SK-N-SH (cell line): Measurements from ENCODE around the gene SUPT5H. TPM values are rescaled to one million over a fixed set of nuclear protein-coding genes. Genes with fewer than 3 reads are reported as not detected.

Experiments
- CTCF ChIA-PET: fragments of 300-600, 350-600 bp; formaldehyde crosslinking; extraction: SDS; loops from one replicate; lab custom pipeline; 2021; lab: Yijun Ruan, JAX
- POLR2A ChIA-PET: fragments of 350-600 bp; sonication (Branson Sonifier 250); formaldehyde crosslinking; extraction: SDS; loops from one replicate; lab custom pipeline; 2020; ENCODE audit warnings: antibody characterized with exemption, inconsistent platforms; lab: Yijun Ruan, JAX
- DNase-seq: peaks from one replicate; pipeline ENCODE4 v3.0.0; 2012
- H2AFZ ChIP-seq: fragments of 200-600 bp; sonication (generic); 2 replicates; pipeline ENCODE4 v1.8.1; 2016; ENCODE audit warnings: antibody characterized with exemption, mild to moderate bottlenecking, low read depth
- H3F3A ChIP-seq: fragments of 200-600 bp; sonication (generic); replicated peaks from 2 replicates; pipeline ENCODE3; 2016; ENCODE audit warnings: antibody characterized with exemption, mild to moderate bottlenecking; ENCODE audit not compliant: insufficient read depth
- H3K27ac ChIP-seq, 2 experiments: fragments of 200-500 bp in 1 of 2; fragments of 200-600 bp in 1 of 2; sonication (Bioruptor generic) in 1 of 2; sonication (generic), shearing (Covaris generic) in 1 of 2; 2 replicates each; pipeline versions ENCODE4 v1.5.1 to v1.6.1; 2014 to 2016; ENCODE audit warnings: low read depth in 2 of 2, inconsistent platforms in 1 of 2, low read length in 1 of 2, mild to moderate bottlenecking in 1 of 2, mixed read lengths in 1 of 2
- H3K27me3 ChIP-seq: fragments of 200-600 bp; sonication (generic), shearing (Covaris generic); 2 replicates; pipeline ENCODE4 v1.6.1; 2016; ENCODE audit warnings: mixed run types; ENCODE audit not compliant: insufficient read depth
- H3K36me3 ChIP-seq, 2 experiments: fragments of 200-500 bp in 1 of 2; fragments of 200-600 bp in 1 of 2; sonication (Bioruptor generic) in 1 of 2; sonication (generic) in 1 of 2; replicated peaks in 1 of 2; 2 replicates each; pipeline versions ENCODE3 to v1.5.1; 2014 to 2016; ENCODE audit warnings: low read length in 1 of 2, mild to moderate bottlenecking in 1 of 2; ENCODE audit not compliant: insufficient read depth in 2 of 2, control insufficient read depth in 1 of 2
- H3K4me1 ChIP-seq, 2 experiments: fragments of 200-500 bp in 1 of 2; fragments of 200-600 bp in 1 of 2; sonication (Bioruptor generic) in 1 of 2; sonication (generic), shearing (Covaris generic) in 1 of 2; 2 replicates each; pipeline versions ENCODE4 v1.5.1 to v1.6.1; 2014 to 2016; ENCODE audit warnings: low read depth in 1 of 2, low read length in 1 of 2, mixed run types in 1 of 2; ENCODE audit not compliant: insufficient read depth in 2 of 2, control insufficient read depth in 1 of 2
- H3K4me2 ChIP-seq: fragments of 200-600 bp; sonication (generic), shearing (Covaris generic); 2 replicates; pipeline ENCODE4 v1.6.1; 2017; ENCODE audit warnings: mixed run types
- H3K4me3 ChIP-seq, 2 experiments: fragments of 200-500 bp in 1 of 2; fragments of 200-600 bp in 1 of 2; sonication (Bioruptor generic) in 1 of 2; sonication (generic), shearing (Covaris generic) in 1 of 2; 2 replicates each; pipeline versions ENCODE4 v1.5.1 to v1.8.1; 2014 to 2016; ENCODE audit warnings: low read depth in 2 of 2, inconsistent platforms in 1 of 2, low read length in 1 of 2, mild to moderate bottlenecking in 1 of 2, mixed read lengths in 1 of 2, moderate library complexity in 1 of 2
- H3K79me2 ChIP-seq: fragments of 200-600 bp; sonication (generic); 2 replicates; pipeline ENCODE4 v1.8.1; 2017; ENCODE audit warnings: mild to moderate bottlenecking; ENCODE audit not compliant: insufficient read depth
- H3K9ac ChIP-seq: fragments of 200-600 bp; sonication (generic); 2 replicates; pipeline ENCODE4 v1.6.1; 2017; ENCODE audit warnings: mixed run types
- H3K9me2 ChIP-seq: fragments of 200-600 bp; sonication (generic); 2 replicates; pipeline ENCODE4 v1.6.1; 2017; ENCODE audit warnings: mixed run types
- H3K9me3 ChIP-seq: fragments of 200-600 bp; sonication (generic); 2 replicates; pipeline ENCODE4 v1.6.1; 2017; ENCODE audit warnings: mixed run types, mild to moderate bottlenecking, moderate library complexity
- H4K20me1 ChIP-seq: fragments of 200-600 bp; sonication (generic); 2 replicates; pipeline ENCODE4 v1.6.1; 2017; ENCODE audit warnings: mild to moderate bottlenecking, mixed run types; ENCODE audit not compliant: insufficient read depth
- CHD2 ChIP-seq: fragments of 150-350 bp; IDR thresholded peaks from 2 replicates; pipeline ENCODE4 v1.6.1; 2018; ENCODE audit warnings: low read length; ENCODE audit not compliant: partially characterized antibody
- ELF1 ChIP-seq: IDR thresholded peaks from 2 replicates; pipeline ENCODE4 v1.4.0; 2012
- EP300 ChIP-seq, 2 experiments: IDR thresholded peaks; 2 replicates each; pipeline versions ENCODE4 v1.4.0 to v1.6.1; 2012; ENCODE audit warnings: borderline replicate concordance in 1 of 2, low read depth in 1 of 2, low read length in 1 of 2
- MEF2A ChIP-seq: IDR thresholded peaks from 2 replicates; pipeline ENCODE4 v1.4.0; 2012; ENCODE audit warnings: low read depth, borderline replicate concordance
- MXI1 ChIP-seq: IDR thresholded peaks from 2 replicates; pipeline ENCODE4 v1.6.1; 2012; ENCODE audit warnings: mild to moderate bottlenecking, low read depth, low read length, improper control_type of control experiment
- NFIC ChIP-seq: IDR thresholded peaks from 2 replicates; pipeline ENCODE4 v1.4.0; 2012; ENCODE audit warnings: borderline replicate concordance
- NRF1 ChIP-seq: IDR thresholded peaks from 2 replicates; pipeline ENCODE4 v1.6.1; 2012; ENCODE audit warnings: low read depth, mild to moderate bottlenecking, low read length
- POLR2AphosphoS5 ChIP-seq: IDR thresholded peaks from 2 replicates; pipeline ENCODE4 v1.6.1; 2012; ENCODE audit warnings: low read depth, low read length
- REST ChIP-seq: IDR thresholded peaks from 2 replicates; pipeline ENCODE4 v1.6.1; 2012; ENCODE audit warnings: mild to moderate bottlenecking, low read depth, low read length, moderate library complexity
- TEAD4 ChIP-seq: IDR thresholded peaks from 2 replicates; pipeline ENCODE4 v1.4.0; 2012; ENCODE audit warnings: mild to moderate bottlenecking, borderline replicate concordance; ENCODE audit not compliant: insufficient read depth
- USF1 ChIP-seq: IDR thresholded peaks from 2 replicates; pipeline ENCODE4 v1.4.0; 2012; ENCODE audit warnings: low read depth, borderline replicate concordance
- WGBS: methylation state at CpG from one replicate; pipeline ENCODE4 v1.1.6; 2017; ENCODE audit warnings: low lambda C conversion rate; 5-methylcytosine and 5-hydroxymethylcytosine counted together
- polyA plus RNA-seq, 3 experiments: library from polyadenylated mRNA; depleted of rRNA; stranded (reverse); fragments of >200 nt; gene quantifications; 2 replicates each; pipeline ENCODE4 v1.2.3, GENCODE V29; 2012
- TF ChIP-seq, protein P1 (sequence below): fragments of 200-600 bp; sonication (generic); IDR thresholded peaks from 2 replicates; pipeline ENCODE4 v1.6.1; 2017; ENCODE audit warnings: antibody characterized with exemption, mild to moderate bottlenecking, moderate library complexity
- TF ChIP-seq, protein P2 (sequence below): IDR thresholded peaks from 2 replicates; pipeline ENCODE4 v1.4.0; 2012; ENCODE audit warnings: low read depth

Gene SUPT5H
- polyA plus RNA-seq, 1 of the 3 experiments (the other 2 are of a cell fraction): 137 TPM

- Histone ChIP-seq H3K4me2 (no peak overlapping the region), H3K36me3 (peaks cover 0 to 1% of the 10 kb centered on the region in 2 experiments), H3K9me3 (no peaks in the 10 kb centered on the region), H3K27me3 (no peaks in the 10 kb centered on the region), H3K9ac (no peak overlapping the region), H2AFZ (no peak overlapping the region), H3K79me2 (peaks cover 12% of the 10 kb centered on the region; the same call in 1 of the 2 replicates), H4K20me1 (no peaks in the 10 kb centered on the region), H3F3A (peaks cover 44% of the 10 kb centered on the region), H3K9me2 (no peaks in the 10 kb centered on the region), H3K4me3 (no peak overlapping the region), H3K27ac (no peak overlapping the region), H3K4me1 (peaks cover 19 to 36% of the 10 kb centered on the region in 2 experiments; a peak in 3 of 4 replicates)
- 98% methylated on average over 4 of the region's 4 CpGs for WGBS
- ChIA-PET POLR2A (interaction anchor here (0.7 to 0.9 kb wide), 2 partner anchors 8 to 9 kb away, joined by 3 read pairs; partner anchors contain the start of gene PAF1), CTCF (interaction anchor here (6.5 kb wide), 1 partner anchor 12 kb away, joined by 106 read pairs; the partner anchor contains the start of gene PLEKHG2)
- no peak for DNase-seq
- TF ChIP-seq REST (no peak), CHD2 (no peak), ELF1 (no peak), MEF2A (no peak), NFIC (no peak)
- TF ChIP-seq, protein P1, sequence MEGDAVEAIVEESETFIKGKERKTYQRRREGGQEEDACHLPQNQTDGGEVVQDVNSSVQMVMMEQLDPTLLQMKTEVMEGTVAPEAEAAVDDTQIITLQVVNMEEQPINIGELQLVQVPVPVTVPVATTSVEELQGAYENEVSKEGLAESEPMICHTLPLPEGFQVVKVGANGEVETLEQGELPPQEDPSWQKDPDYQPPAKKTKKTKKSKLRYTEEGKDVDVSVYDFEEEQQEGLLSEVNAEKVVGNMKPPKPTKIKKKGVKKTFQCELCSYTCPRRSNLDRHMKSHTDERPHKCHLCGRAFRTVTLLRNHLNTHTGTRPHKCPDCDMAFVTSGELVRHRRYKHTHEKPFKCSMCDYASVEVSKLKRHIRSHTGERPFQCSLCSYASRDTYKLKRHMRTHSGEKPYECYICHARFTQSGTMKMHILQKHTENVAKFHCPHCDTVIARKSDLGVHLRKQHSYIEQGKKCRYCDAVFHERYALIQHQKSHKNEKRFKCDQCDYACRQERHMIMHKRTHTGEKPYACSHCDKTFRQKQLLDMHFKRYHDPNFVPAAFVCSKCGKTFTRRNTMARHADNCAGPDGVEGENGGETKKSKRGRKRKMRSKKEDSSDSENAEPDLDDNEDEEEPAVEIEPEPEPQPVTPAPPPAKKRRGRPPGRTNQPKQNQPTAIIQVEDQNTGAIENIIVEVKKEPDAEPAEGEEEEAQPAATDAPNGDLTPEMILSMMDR: no peak
Measured at GRCh38 chr19:39399668-39400050, 45.7 kb upstream of the SUPT5H start.

DNA sequence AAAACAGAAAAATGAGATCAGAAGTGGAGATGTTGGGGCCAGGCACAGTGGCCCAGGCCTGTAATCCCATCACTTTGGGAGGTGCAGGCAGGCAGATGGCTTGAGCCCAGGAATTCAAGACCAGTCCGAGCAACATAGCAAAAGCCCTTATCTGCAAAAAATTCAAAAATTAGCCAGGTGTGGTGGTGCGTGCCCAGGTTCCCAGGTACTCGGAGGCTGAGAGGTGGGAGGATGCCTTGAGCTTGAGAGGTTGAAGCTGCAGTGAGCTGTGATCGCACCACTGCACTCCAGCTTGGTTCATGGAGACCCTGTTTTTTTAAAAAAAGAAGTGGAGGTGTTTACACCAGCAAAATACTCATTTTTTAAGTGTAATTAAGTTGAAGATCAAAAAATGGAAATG lies 45.3 kb upstream of the SUPT5H start:
- Histone ChIP-seq H3K27me3 (no peaks in the 10 kb centered on the region), H3K79me2 (peaks cover 8% of the 10 kb centered on the region; the same call in 1 of the 2 replicates), H3K9ac (no peak overlapping the region), H3K4me2 (no peak overlapping the region), H3K9me3 (no peaks in the 10 kb centered on the region), H3K27ac (no peak overlapping the region), H4K20me1 (no peaks in the 10 kb centered on the region)
- 98% methylated on average over 4 of the region's 4 CpGs for WGBS
- POLR2A ChIA-PET: interaction anchor here (0.7 to 1.6 kb wide), 3 partner anchors 8 to 35 kb away, joined by 3 read pairs; partner anchors contain the start of gene PAF1
- CTCF ChIA-PET: interaction anchor here (6.5 kb wide), 1 partner anchor 12 kb away, joined by 106 read pairs; the partner anchor contains the start of gene PLEKHG2
- TF ChIP-seq MXI1: no peak
- TF ChIP-seq TEAD4: no peak
- no peak for TF ChIP-seq POLR2AphosphoS5
- TF ChIP-seq, protein P2, sequence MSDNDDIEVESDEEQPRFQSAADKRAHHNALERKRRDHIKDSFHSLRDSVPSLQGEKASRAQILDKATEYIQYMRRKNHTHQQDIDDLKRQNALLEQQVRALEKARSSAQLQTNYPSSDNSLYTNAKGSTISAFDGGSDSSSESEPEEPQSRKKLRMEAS: no peak
- no peak for TF ChIP-seq EP300 (IDR thresholded peaks at IDR 0.05; ENCODE audit: borderline replicate concordance in 1 of 2, low read depth in 1 of 2, low read length in 1 of 2)
- no peak for TF ChIP-seq USF1
- no peak for TF ChIP-seq NRF1
- TF ChIP-seq, protein P1: no peak
- TF ChIP-seq, all 33 proteins: peak for 0
- no peak for DNase-seq
- Histone ChIP-seq H3K36me3 (no peaks in the 10 kb centered on the region), H3K4me3 (no peak overlapping the region), H3K4me1 (peaks cover 19 to 36% of the 10 kb centered on the region in 2 experiments; a peak in 3 of 4 replicates), H3K9me2 (no peaks in the 10 kb centered on the region), H3F3A (peaks cover 44% of the 10 kb centered on the region), H2AFZ (no peak overlapping the region)
